ENCODE measurements around the gene ZC3H7A.

Gene ZC3H7A

GRCh38 chr16:11737713-11738112 is 59.3 kb downstream of the ZC3H7A start:
- DNase-seq (ENCODE audit: low spot score), result no peak

- DNase-seq (ENCODE audit: low spot score), result no peak
Observed at GRCh38 chr16:11736903-11737302, 60.2 kb downstream of the ZC3H7A start.

GRCh38 chr16:11735787-11736186 is 61.3 kb downstream of the ZC3H7A start:
- no peak for DNase-seq (ENCODE audit: low spot score)

- DNase-seq (ENCODE audit: low spot score), result no peak
Observed at GRCh38 chr16:11734653-11735043, 62.4 kb downstream of the ZC3H7A start.

GRCh38 chr16:11734025-11734652 is 62.9 kb downstream of the ZC3H7A start:
- no peak for DNase-seq (ENCODE audit: low spot score)

- no peak for DNase-seq (ENCODE audit: low spot score)
Observed at GRCh38 chr16:11731222-11731621, 65.8 kb downstream of the ZC3H7A start.

GRCh38 chr16:11729787-11730186 is 67.3 kb downstream of the ZC3H7A start:
- no peak for DNase-seq (ENCODE audit: low spot score)

- DNase-seq (ENCODE audit: low spot score), result no peak
Observed at GRCh38 chr16:11727796-11728543, 69.1 kb downstream of the ZC3H7A start.

GRCh38 chr16:11726008-11726407 is 71.0 kb downstream of the ZC3H7A start:
- no peak for DNase-seq (ENCODE audit: low spot score)

GRCh38 chr16:11725457-11725856 is 71.6 kb downstream of the ZC3H7A start:
- DNase-seq (ENCODE audit: low spot score), result no peak

GRCh38 chr16:11722468-11722808 is 74.6 kb downstream of the ZC3H7A start:
- no peak for DNase-seq (ENCODE audit: low spot score)

GRCh38 chr16:11721781-11722467 is 75.1 kb downstream of the ZC3H7A start:
- no peak for DNase-seq (ENCODE audit: low spot score)

GRCh38 chr16:11719762-11720161 is 77.3 kb downstream of the ZC3H7A start:
- DNase-seq (ENCODE audit: low spot score), result no peak

- DNase-seq (ENCODE audit: low spot score), result no peak
Observed at GRCh38 chr16:11719171-11719570, 77.9 kb downstream of the ZC3H7A start.

GRCh38 chr16:11717811-11718210 is 79.2 kb downstream of the ZC3H7A start:
- DNase-seq (ENCODE audit: low spot score), result no peak

GRCh38 chr16:11716336-11716735 is 80.7 kb downstream of the ZC3H7A start:
- no peak for DNase-seq (ENCODE audit: low spot score)

- DNase-seq (ENCODE audit: low spot score), result no peak
Observed at GRCh38 chr16:11715246-11715947, 81.7 kb downstream of the ZC3H7A start.

GRCh38 chr16:11712122-11712521 is 84.9 kb downstream of the ZC3H7A start:
- DNase-seq (ENCODE audit: low spot score), result no peak

GRCh38 chr16:11711662-11712061 is 85.4 kb downstream of the ZC3H7A start:
- DNase-seq (ENCODE audit: low spot score), result no peak

GRCh38 chr16:11708421-11708820 is 88.6 kb downstream of the ZC3H7A start:
- DNase-seq (ENCODE audit: low spot score), result no peak

- no peak for DNase-seq (ENCODE audit: low spot score)
Observed at GRCh38 chr16:11707679-11708197, 89.3 kb downstream of the ZC3H7A start.

- no peak for DNase-seq (ENCODE audit: low spot score)
Observed at GRCh38 chr16:11706180-11706742, 90.8 kb downstream of the ZC3H7A start.

All from AG20443 (cell line).